Neural cell (in vitro differentiated cells): ENCODE results near the gene SLC12A9.

Source experiments
- CTCF ChIP-seq: fragments of 450-650 bp; IDR thresholded peaks from 2 replicates; pipeline ENCODE4 v1.5.1; 2014; ENCODE audit warnings: antibody characterized with exemption, mild to moderate bottlenecking, moderate library complexity; ENCODE audit not compliant: poor library complexity, severe bottlenecking
- EP300 ChIP-seq: fragments of 450-650 bp; conservative IDR thresholded peaks from 2 replicates; pipeline ENCODE4 v1.6.1; 2014; ENCODE audit warnings: antibody characterized with exemption, mild to moderate bottlenecking, moderate library complexity; ENCODE audit not compliant: poor library complexity, severe bottlenecking
- EZH2 ChIP-seq: fragments of 200-600, 300-800 bp; shearing (Covaris generic), sonication (generic); IDR thresholded peaks from 2 replicates; pipeline ENCODE4 v1.6.1; 2014; ENCODE audit warnings: antibody characterized with exemption, low read length, borderline replicate concordance, mild to moderate bottlenecking; ENCODE audit not compliant: insufficient read depth, poor library complexity, severe bottlenecking
- MXI1 ChIP-seq: fragments of 450-650 bp; conservative IDR thresholded peaks from 2 replicates; pipeline ENCODE4 v1.6.1; 2014; ENCODE audit warnings: antibody characterized with exemption, mild to moderate bottlenecking; ENCODE audit not compliant: poor library complexity, severe bottlenecking
- POLR2AphosphoS5 ChIP-seq: IDR thresholded peaks from 2 replicates; pipeline ENCODE4 v1.6.1; 2012
- RAD21 ChIP-seq: fragments of 450-650 bp; conservative IDR thresholded peaks from 2 replicates; pipeline ENCODE4 v1.6.1; 2014; ENCODE audit warnings: antibody characterized with exemption, mild to moderate bottlenecking, moderate library complexity
- SMC3 ChIP-seq: fragments of 450-650 bp; conservative IDR thresholded peaks from 2 replicates; pipeline ENCODE4 v1.6.1; 2014; ENCODE audit warnings: antibody characterized with exemption, mild to moderate bottlenecking, moderate library complexity; ENCODE audit not compliant: poor library complexity
- TAF1 ChIP-seq: IDR thresholded peaks from 2 replicates; pipeline ENCODE4 v1.6.1; 2012; ENCODE audit warnings: low read depth
- TF ChIP-seq, protein P1 (sequence below): IDR thresholded peaks from 2 replicates; pipeline ENCODE4 v1.6.1; 2012; ENCODE audit warnings: borderline replicate concordance

- no peak for TF ChIP-seq EP300
- TF ChIP-seq POLR2AphosphoS5: no peak
- no peak for TF ChIP-seq CTCF
- no peak for TF ChIP-seq TAF1
- TF ChIP-seq, protein P1, sequence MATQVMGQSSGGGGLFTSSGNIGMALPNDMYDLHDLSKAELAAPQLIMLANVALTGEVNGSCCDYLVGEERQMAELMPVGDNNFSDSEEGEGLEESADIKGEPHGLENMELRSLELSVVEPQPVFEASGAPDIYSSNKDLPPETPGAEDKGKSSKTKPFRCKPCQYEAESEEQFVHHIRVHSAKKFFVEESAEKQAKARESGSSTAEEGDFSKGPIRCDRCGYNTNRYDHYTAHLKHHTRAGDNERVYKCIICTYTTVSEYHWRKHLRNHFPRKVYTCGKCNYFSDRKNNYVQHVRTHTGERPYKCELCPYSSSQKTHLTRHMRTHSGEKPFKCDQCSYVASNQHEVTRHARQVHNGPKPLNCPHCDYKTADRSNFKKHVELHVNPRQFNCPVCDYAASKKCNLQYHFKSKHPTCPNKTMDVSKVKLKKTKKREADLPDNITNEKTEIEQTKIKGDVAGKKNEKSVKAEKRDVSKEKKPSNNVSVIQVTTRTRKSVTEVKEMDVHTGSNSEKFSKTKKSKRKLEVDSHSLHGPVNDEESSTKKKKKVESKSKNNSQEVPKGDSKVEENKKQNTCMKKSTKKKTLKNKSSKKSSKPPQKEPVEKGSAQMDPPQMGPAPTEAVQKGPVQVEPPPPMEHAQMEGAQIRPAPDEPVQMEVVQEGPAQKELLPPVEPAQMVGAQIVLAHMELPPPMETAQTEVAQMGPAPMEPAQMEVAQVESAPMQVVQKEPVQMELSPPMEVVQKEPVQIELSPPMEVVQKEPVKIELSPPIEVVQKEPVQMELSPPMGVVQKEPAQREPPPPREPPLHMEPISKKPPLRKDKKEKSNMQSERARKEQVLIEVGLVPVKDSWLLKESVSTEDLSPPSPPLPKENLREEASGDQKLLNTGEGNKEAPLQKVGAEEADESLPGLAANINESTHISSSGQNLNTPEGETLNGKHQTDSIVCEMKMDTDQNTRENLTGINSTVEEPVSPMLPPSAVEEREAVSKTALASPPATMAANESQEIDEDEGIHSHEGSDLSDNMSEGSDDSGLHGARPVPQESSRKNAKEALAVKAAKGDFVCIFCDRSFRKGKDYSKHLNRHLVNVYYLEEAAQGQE: no peak
- no peak for TF ChIP-seq EZH2
- no peak for TF ChIP-seq RAD21
- no peak for TF ChIP-seq SMC3
- no peak for TF ChIP-seq MXI1
Measured at GRCh38 chr7:100911484-100911883, 59.0 kb downstream of the SLC12A9 start.
